Smooth muscle cell (in vitro differentiated cells): Measurements from ENCODE around the gene LPCAT4. TPM values are rescaled to one million over a fixed set of nuclear protein-coding genes. Genes with fewer than 3 reads are reported as not detected.
A peak's percentile ranks its signal among the peaks of the same experiment; 100 is the strongest.
"Not testable (repeated sequence)": the region's sequence is repeated elsewhere in the genome, so short reads cannot be mapped to it uniquely, and the experiment has no call there.

ENCODE experiments used
- DNase-seq: peaks from one replicate; lab custom pipeline; 2025; ENCODE audit not compliant: unreplicated experiment; lab: John Stamatoyannopoulos, UW
- H2AFZ ChIP-seq: fragments of 200-600 bp; sonication (generic); 2 replicates; pipeline ENCODE4 v1.6.0; 2016; ENCODE audit warnings: antibody characterized with exemption, low read depth, mild to moderate bottlenecking
- H3F3A ChIP-seq: fragments of 200-600 bp; sonication (generic); 2 replicates; pipeline ENCODE4 v1.6.0; 2017; ENCODE audit warnings: antibody characterized with exemption, low read depth
- H3K27ac ChIP-seq: fragments of 200-600 bp; sonication (generic); 2 replicates; pipeline ENCODE4 v1.5.1; 2016; ENCODE audit warnings: low read depth, mild to moderate bottlenecking
- H3K27me3 ChIP-seq: fragments of 200-600 bp; sonication (generic); 2 replicates; pipeline ENCODE4 v1.6.1; 2016; ENCODE audit warnings: low read depth, mild to moderate bottlenecking
- H3K36me3 ChIP-seq: fragments of 200-600 bp; sonication (generic); 2 replicates; pipeline ENCODE4 v1.5.1; 2016; ENCODE audit warnings: low read depth
- H3K4me1 ChIP-seq: fragments of 200-600 bp; sonication (generic); 2 replicates; pipeline ENCODE4 v1.5.1; 2016; ENCODE audit warnings: low read depth
- H3K4me2 ChIP-seq: fragments of 200-600 bp; sonication (generic); 2 replicates; pipeline ENCODE4 v1.6.0; 2016; ENCODE audit warnings: mild to moderate bottlenecking
- H3K4me3 ChIP-seq: fragments of 200-600 bp; sonication (generic); 2 replicates; pipeline ENCODE4 v1.5.1; 2016; ENCODE audit warnings: mild to moderate bottlenecking
- H3K79me2 ChIP-seq: fragments of 200-600 bp; sonication (generic); 2 replicates; pipeline ENCODE4 v1.6.0; 2016; ENCODE audit warnings: low read depth, mild to moderate bottlenecking
- H3K9ac ChIP-seq: fragments of 200-600 bp; sonication (generic); 2 replicates; pipeline ENCODE4 v1.6.0; 2016; ENCODE audit warnings: low read depth
- H3K9me3 ChIP-seq: fragments of 200-600 bp; sonication (generic); replicated peaks from 2 replicates; pipeline ENCODE4 v1.5.1; 2016; ENCODE audit warnings: low read depth
- H4K20me1 ChIP-seq: fragments of 200-600 bp; sonication (generic); 2 replicates; pipeline ENCODE4 v1.6.0; 2016; ENCODE audit warnings: low read depth
- CTCF ChIP-seq: fragments of 200-600 bp; sonication (generic); IDR thresholded peaks from 2 replicates; pipeline ENCODE4 v1.5.1; 2017; ENCODE audit warnings: borderline replicate concordance, mild to moderate bottlenecking, antibody characterized with exemption; ENCODE audit not compliant: insufficient read depth, poor library complexity, severe bottlenecking
- WGBS: methylation state at CpG from one replicate; pipeline ENCODE4 v1.1.7; 2016; ENCODE audit warnings: low lambda C conversion rate; 5-methylcytosine and 5-hydroxymethylcytosine counted together
- polyA plus RNA-seq: library from polyadenylated mRNA; unstranded; fragments of >200 nt; fragmentation: Nextera tagmentation; extraction: Ambion mirVana; gene quantifications from 2 replicates; pipeline ENCODE4 v1.2.1, GENCODE V29; 2016
- total RNA-seq: library from RNA; depleted of rRNA; stranded (reverse); fragments of >200 nt; gene quantifications from 2 replicates; pipeline ENCODE4 v1.2.3, GENCODE V29; 2014

Gene LPCAT4
- total and polyA plus RNA-seq, 2 experiments from 2014 or later, result 10.1 to 23.2 TPM

- peak within 1 kb of the TSS; percentile 70 for H3K4me3 ChIP-seq
- H4K20me1 ChIP-seq, result no peaks in the 10 kb centered on the region
- no peaks in the 10 kb centered on the region for H3K9me3 ChIP-seq
- H3K9ac ChIP-seq, result peak within 1 kb of the TSS; percentile 87
- H3K79me2 ChIP-seq, result peaks cover 24% of the 10 kb centered on the region
- DNase-seq, result peak; percentile 71
- H2AFZ ChIP-seq, result peak within 1 kb of the TSS; percentile 88
- peaks cover 8% of the 10 kb centered on the region for H3K4me1 ChIP-seq
- H3K27ac ChIP-seq, result peak within 1 kb of the TSS; percentile 79
- TF ChIP-seq CTCF, result peak; percentile 98
- peak within 1 kb of the TSS; percentile 88 for H3K4me2 ChIP-seq
- WGBS, result 2% methylated on average over 38 of the region's 38 CpGs
- no peaks in the 10 kb centered on the region for H3K36me3 ChIP-seq
- H3K27me3 ChIP-seq, result no peaks in the 10 kb centered on the region
- H3F3A ChIP-seq, result peaks cover 14% of the 10 kb centered on the region
Measured at GRCh38 chr15:34342737-34343575, 24.0 kb downstream of the LPCAT4 start, which contains the start of the genes NOP10 and NUTM1. TSS of gene NOP10 (minus strand) at chr15:34343136. CDS start at chr15:34343073, 63 bp downstream. TSS of gene NUTM1 (plus strand) at chr15:34343315. CDS start at chr15:34343697, 382 bp downstream.

GRCh38 chr15:34342213-34342736 lies 24.7 kb downstream of the LPCAT4 start:
- H3K79me2 ChIP-seq, result peaks cover 24% of the 10 kb centered on the region

GRCh38 chr15:34341381-34342212 lies 25.4 kb downstream of the LPCAT4 start:
- TF ChIP-seq CTCF, result no peak
- Histone ChIP-seq H3K79me2 (peaks cover 24% of the 10 kb centered on the region), H3K27me3 (no peaks in the 10 kb centered on the region), H3K9me3 (no peaks in the 10 kb centered on the region), H3K27ac (no peak overlapping the region), H4K20me1 (no peaks in the 10 kb centered on the region), H3K4me1 (peaks cover 8% of the 10 kb centered on the region), H3K9ac (no peak overlapping the region), H2AFZ (no peak overlapping the region), H3K36me3 (no peaks in the 10 kb centered on the region), H3K4me2 (peak overlapping the region; percentile 88), H3F3A (peaks cover 14% of the 10 kb centered on the region), H3K4me3 (peak overlapping the region; percentile 70)
- no peak for DNase-seq
- 92% methylated on average over 15 of the region's 15 CpGs for WGBS

More at GRCh38 chr15:34342213-34342736, 24.7 kb downstream of the LPCAT4 start:
- peaks cover 14% of the 10 kb centered on the region for H3F3A ChIP-seq
- not testable (repeated sequence) for DNase-seq, H3K36me3 ChIP-seq, H3K9me3 ChIP-seq, H4K20me1 ChIP-seq, H3K4me1 ChIP-seq, H3K27me3 ChIP-seq
- peak overlapping the region; percentile 88 for H3K4me2 ChIP-seq
- 29% methylated on average over 26 of the region's 26 CpGs for WGBS
- H3K9ac ChIP-seq, result peak overlapping the region; percentile 87
- H3K27ac ChIP-seq, result peak overlapping the region; percentile 79
- H3K4me3 ChIP-seq, result peak overlapping the region; percentile 70
- peak overlapping the region; percentile 88 for H2AFZ ChIP-seq

GRCh38 chr15:34339946-34340345 lies 27.1 kb downstream of the LPCAT4 start:
- TF ChIP-seq CTCF, result no peak
- Histone ChIP-seq H3K36me3 (no peaks in the 10 kb centered on the region), H3K4me1 (peaks cover 8% of the 10 kb centered on the region), H3K9ac (no peak overlapping the region), H2AFZ (no peak overlapping the region), H3K4me3 (no peak overlapping the region), H3K79me2 (peaks cover 24% of the 10 kb centered on the region), H3K27ac (peak overlapping the region; percentile 92), H3K9me3 (no peaks in the 10 kb centered on the region), H3K27me3 (no peaks in the 10 kb centered on the region), H3K4me2 (no peak overlapping the region), H4K20me1 (no peaks in the 10 kb centered on the region), H3F3A (peaks cover 14% of the 10 kb centered on the region)
- WGBS, result 93% methylated on average over 3 of the region's 3 CpGs
- DNase-seq, result no peak
